Ishikawa (cell line): ENCODE measurements around the gene C1orf21.

Experiments used
- CEBPB ChIP-seq: IDR thresholded peaks from 2 replicates; pipeline ENCODE4 v1.6.1; 2012
- CREB1 ChIP-seq: IDR thresholded peaks from 2 replicates; pipeline ENCODE4 v1.6.1; 2012; ENCODE audit warnings: low read depth
- EGR1 ChIP-seq: IDR thresholded peaks from 2 replicates; pipeline ENCODE4 v1.6.1; 2012
- EP300 ChIP-seq: IDR thresholded peaks from 2 replicates; pipeline ENCODE4 v1.6.1; 2012; ENCODE audit warnings: borderline replicate concordance
- FOXM1 ChIP-seq: IDR thresholded peaks from 2 replicates; pipeline ENCODE4 v1.6.1; 2012; ENCODE audit warnings: low read depth, borderline replicate concordance
- NFIC ChIP-seq: IDR thresholded peaks from 2 replicates; pipeline ENCODE4 v1.6.1; 2012
- RAD21 ChIP-seq: IDR thresholded peaks from 2 replicates; pipeline ENCODE4 v1.6.1; 2012; ENCODE audit warnings: low read depth
- TAF1 ChIP-seq: IDR thresholded peaks from 2 replicates; pipeline ENCODE4 v1.6.1; 2012; ENCODE audit warnings: low read depth, mild to moderate bottlenecking
- TCF12 ChIP-seq: IDR thresholded peaks from 2 replicates; pipeline ENCODE4 v1.6.1; 2012; ENCODE audit warnings: low read depth
- TEAD4 ChIP-seq: IDR thresholded peaks from 2 replicates; pipeline ENCODE4 v1.6.1; 2012
- YY1 ChIP-seq: IDR thresholded peaks from 2 replicates; pipeline ENCODE4 v1.6.1; 2012; ENCODE audit warnings: low read depth
- ZBTB7A ChIP-seq: IDR thresholded peaks from 2 replicates; pipeline ENCODE4 v1.6.1; 2012; ENCODE audit warnings: low read depth
- TF ChIP-seq, protein P1 (sequence below): IDR thresholded peaks from 2 replicates; pipeline ENCODE4 v1.6.1; 2012
- TF ChIP-seq, protein P2 (sequence below): IDR thresholded peaks from 2 replicates; pipeline ENCODE4 v1.6.1; 2012; ENCODE audit warnings: low read depth, mild to moderate bottlenecking
- TF ChIP-seq, protein P3 (sequence below): IDR thresholded peaks from 2 replicates; pipeline ENCODE4 v1.6.1; 2012

The C1orf21 gene

DNA sequence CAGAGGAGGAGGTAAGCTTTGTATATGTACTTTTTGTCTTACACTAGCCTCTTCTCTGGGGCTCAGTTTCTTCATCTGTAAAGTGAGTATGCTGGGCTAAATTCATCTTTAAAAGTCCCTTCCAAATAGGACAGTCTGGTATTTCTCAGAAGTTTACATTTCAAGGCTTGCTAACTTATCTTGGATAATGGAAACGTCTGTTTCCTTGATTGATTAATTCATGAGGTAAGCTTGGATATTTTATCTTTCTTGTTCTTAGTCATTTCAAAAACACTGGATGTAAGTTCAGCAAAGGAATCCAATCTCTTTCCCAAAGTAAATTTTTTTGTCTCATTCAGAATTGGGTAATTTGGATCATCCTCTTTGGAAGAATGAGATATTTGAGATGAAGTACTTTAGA, 256.8 kb downstream of the C1orf21 start:
- TF ChIP-seq TAF1 (no peak), EP300 (no peak)
- TF ChIP-seq, protein P1, sequence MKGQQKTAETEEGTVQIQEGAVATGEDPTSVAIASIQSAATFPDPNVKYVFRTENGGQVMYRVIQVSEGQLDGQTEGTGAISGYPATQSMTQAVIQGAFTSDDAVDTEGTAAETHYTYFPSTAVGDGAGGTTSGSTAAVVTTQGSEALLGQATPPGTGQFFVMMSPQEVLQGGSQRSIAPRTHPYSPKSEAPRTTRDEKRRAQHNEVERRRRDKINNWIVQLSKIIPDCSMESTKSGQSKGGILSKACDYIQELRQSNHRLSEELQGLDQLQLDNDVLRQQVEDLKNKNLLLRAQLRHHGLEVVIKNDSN: no peak

DNA sequence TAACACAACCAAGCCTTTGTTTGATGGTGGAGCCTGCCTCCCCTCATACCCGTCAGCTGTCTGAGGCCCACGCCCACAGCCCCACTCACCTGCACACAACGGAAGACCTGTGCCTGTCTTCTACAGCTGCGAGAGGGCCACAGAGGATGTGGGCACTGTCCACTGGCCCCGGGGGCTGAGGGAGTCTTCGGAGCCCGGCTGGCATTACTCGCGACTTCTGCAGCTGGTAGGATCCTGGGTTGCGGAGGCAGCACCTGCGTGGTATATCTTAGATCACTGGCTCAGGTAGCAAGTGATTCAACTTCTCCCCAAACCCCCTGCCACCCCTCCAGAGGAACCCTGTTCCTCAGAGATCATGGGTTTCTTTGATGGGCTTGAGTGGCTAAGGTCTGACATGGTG, 257.9 kb downstream of the C1orf21 start:
- TF ChIP-seq, protein P2, sequence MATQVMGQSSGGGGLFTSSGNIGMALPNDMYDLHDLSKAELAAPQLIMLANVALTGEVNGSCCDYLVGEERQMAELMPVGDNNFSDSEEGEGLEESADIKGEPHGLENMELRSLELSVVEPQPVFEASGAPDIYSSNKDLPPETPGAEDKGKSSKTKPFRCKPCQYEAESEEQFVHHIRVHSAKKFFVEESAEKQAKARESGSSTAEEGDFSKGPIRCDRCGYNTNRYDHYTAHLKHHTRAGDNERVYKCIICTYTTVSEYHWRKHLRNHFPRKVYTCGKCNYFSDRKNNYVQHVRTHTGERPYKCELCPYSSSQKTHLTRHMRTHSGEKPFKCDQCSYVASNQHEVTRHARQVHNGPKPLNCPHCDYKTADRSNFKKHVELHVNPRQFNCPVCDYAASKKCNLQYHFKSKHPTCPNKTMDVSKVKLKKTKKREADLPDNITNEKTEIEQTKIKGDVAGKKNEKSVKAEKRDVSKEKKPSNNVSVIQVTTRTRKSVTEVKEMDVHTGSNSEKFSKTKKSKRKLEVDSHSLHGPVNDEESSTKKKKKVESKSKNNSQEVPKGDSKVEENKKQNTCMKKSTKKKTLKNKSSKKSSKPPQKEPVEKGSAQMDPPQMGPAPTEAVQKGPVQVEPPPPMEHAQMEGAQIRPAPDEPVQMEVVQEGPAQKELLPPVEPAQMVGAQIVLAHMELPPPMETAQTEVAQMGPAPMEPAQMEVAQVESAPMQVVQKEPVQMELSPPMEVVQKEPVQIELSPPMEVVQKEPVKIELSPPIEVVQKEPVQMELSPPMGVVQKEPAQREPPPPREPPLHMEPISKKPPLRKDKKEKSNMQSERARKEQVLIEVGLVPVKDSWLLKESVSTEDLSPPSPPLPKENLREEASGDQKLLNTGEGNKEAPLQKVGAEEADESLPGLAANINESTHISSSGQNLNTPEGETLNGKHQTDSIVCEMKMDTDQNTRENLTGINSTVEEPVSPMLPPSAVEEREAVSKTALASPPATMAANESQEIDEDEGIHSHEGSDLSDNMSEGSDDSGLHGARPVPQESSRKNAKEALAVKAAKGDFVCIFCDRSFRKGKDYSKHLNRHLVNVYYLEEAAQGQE: no peak
- TF ChIP-seq EGR1 (no peak), FOXM1 (no peak), YY1 (no peak)

DNA sequence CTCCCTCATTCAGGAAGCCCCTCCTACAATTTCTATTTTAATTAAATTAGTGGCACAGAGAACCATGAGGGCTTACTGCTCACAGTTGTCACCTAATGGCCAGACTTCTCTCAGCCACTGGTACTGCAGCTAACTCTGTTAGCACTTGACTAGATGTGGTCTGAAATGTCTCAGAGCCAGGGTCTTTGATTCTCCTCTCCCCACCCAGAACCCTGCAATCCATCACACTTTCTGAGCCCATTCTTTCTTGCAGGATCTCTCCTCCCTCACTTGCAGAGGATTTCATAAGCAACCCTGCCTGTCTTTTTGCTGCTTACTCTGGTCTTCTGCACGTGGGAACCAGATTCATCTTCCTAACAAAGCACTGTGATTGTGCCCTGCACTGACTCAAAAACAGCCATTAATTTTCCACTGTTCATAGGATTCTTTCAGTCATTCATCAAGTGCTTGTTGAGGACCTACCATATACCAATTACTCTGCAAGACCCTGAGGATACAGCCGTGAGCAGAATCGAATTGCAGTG, 259.4 kb downstream of the C1orf21 start:
- TF ChIP-seq CREB1: no peak
- TF ChIP-seq TAF1: no peak
- TF ChIP-seq, protein P2: no peak
- TF ChIP-seq RAD21: no peak
- TF ChIP-seq TEAD4: no peak
- TF ChIP-seq YY1: no peak
- no peak for TF ChIP-seq ZBTB7A
- TF ChIP-seq EGR1: no peak

DNA sequence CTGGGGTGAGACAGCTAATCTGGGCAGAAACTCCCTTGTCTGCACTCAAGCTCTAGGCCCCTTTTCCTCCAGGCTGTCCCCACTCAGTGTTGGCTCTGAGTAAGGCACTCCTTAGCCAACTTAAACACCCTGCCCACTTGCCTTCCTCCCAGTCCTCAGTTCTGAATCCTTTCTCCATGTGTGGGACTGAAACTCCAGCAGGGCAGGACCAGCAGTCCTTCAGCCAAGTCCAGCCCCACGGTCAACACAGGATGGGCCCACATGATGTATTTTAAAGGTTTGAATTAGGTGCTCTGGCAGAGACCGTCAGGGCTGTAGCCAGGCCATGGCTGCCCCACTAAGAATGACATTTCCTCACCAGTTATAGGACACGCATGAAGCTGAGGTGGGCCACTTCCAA, 260.0 kb downstream of the C1orf21 start:
- TF ChIP-seq ZBTB7A (no peak), RAD21 (no peak), EGR1 (no peak)

DNA sequence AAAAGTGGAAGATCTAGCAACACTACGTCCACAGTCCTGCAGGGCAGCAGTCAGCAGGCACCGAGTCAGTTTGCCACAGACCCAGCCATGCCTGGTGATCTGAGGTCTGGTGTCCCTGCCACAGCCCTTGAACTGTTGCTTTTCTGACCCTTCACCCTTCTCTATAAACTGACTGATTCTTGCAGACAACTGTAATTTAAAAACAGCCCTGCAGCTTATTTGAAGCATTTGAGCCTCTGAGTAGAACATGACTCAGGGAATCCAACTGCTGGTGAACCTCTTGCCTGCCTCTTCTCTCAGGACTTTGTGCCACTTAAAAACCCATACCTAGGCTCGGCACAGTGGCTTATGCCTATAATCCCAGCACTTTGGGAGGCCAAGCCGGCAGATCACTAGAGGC, 260.6 kb downstream of the C1orf21 start:
- TF ChIP-seq YY1 (no peak), RAD21 (no peak), EP300 (no peak), CREB1 (no peak)
- TF ChIP-seq, protein P1: no peak
- TF ChIP-seq, protein P3, sequence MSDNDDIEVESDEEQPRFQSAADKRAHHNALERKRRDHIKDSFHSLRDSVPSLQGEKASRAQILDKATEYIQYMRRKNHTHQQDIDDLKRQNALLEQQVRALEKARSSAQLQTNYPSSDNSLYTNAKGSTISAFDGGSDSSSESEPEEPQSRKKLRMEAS: no peak
- TF ChIP-seq, protein P2: no peak

DNA sequence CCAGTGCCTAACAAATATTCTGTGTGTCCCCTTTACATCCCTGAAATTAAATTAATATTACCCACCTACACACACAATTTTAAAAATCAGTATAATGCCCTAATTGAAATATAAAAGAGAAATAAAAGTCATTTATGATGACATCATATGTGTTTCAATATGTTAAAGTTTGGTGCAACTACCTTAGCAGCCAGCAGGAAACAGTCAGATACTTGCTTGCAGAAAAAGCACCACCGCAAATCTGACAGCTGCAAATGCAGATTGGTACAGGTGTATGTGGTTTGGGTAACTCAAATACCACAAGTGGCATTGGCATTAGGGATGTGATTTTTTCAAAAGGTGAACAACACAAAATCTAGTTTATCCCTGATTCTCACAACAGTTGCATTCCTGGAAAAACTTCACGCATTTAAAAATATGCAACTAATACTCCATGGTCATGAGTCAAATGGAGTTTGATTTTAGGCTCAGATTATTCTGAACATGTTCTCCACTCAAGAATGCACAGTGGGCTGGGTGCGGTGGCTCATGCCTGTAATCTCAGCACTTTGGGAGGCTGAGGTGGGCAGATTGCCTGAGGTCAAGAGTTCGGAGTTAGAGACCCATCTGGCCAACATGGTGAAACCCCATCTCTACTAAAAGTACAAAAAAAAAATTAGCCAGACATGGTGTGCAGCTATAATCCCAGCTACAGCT, 261.5 kb downstream of the C1orf21 start:
- no peak for TF ChIP-seq TCF12
- TF ChIP-seq, protein P2: no peak
- TF ChIP-seq, protein P1: no peak
- TF ChIP-seq EGR1: no peak
- TF ChIP-seq CREB1: no peak
- TF ChIP-seq CEBPB: no peak
- TF ChIP-seq TAF1: no peak
- no peak for TF ChIP-seq EP300
- no peak for TF ChIP-seq TEAD4
- TF ChIP-seq RAD21: no peak
- no peak for TF ChIP-seq ZBTB7A
- TF ChIP-seq NFIC: no peak
- no peak for TF ChIP-seq FOXM1
- no peak for TF ChIP-seq YY1
